ENCODE results near the gene EIF4B. TPM values are rescaled to one million over a fixed set of nuclear protein-coding genes. Genes with fewer than 3 reads are reported as not detected.

EIF4B gene
- total RNA-seq, 1 experiment from 2014 or later, result 445 TPM

GRCh38 chr12:53053218-53054111 is 47.2 kb downstream of the EIF4B start:
- Histone ChIP-seq H3K27me3 (replicated peaks; ENCODE audit: control insufficient read depth, insufficient read depth, low read length) (no peaks in the 10 kb centered on the region), H3K9me3 (no peaks in the 10 kb centered on the region), H3K4me1 (peaks cover 48% of the 10 kb centered on the region), H3K4me3 (ENCODE audit: low read depth, low read length) (peak overlapping the region; percentile 78), H3K36me3 (ENCODE audit: control insufficient read depth, insufficient read depth, low read length) (no peaks in the 10 kb centered on the region)
- Mint-ChIP-seq H3K36me3 (ENCODE audit: insufficient read depth, unreplicated experiment) (peaks cover 20% of the 10 kb centered on the region), H3K27me3 (ENCODE audit: insufficient read depth, unreplicated experiment) (no peaks in the 10 kb centered on the region), H3K4me1 (ENCODE audit: low read depth, unreplicated experiment) (peaks cover 22% of the 10 kb centered on the region), H3K27ac (ENCODE audit: unreplicated experiment) (peak overlapping the region; percentile 97), H3K9me3 (ENCODE audit: unreplicated experiment) (no peaks in the 10 kb centered on the region), H3K4me3 (ENCODE audit: unreplicated experiment) (peak overlapping the region; percentile 98)
- BruUV-seq (replicated peaks), result TSS peak; percentile 29
- intact Hi-C loops (cut with micrococcal nuclease; ENCODE audit: unreplicated experiment), result no loop called here
- peak; percentile 91 for DNase-seq
- ChIA-PET POLR2A (interaction anchor here (0.6 to 1.6 kb wide), 5 partner anchors 26 to 156 kb away, joined by 3 to 12 read pairs (median 4); partner anchors contain the start of genes EIF4B, SOAT2 and SPRYD3), CTCF (interaction anchor here (0.5 to 2.3 kb wide), 18 partner anchors 9 to 320 kb away, joined by 3 to 32 read pairs (median 5); partner anchors contain the start of genes AAAS, EIF4B, SOAT2 and SPRYD3)
- TF ChIP-seq, protein P1, sequence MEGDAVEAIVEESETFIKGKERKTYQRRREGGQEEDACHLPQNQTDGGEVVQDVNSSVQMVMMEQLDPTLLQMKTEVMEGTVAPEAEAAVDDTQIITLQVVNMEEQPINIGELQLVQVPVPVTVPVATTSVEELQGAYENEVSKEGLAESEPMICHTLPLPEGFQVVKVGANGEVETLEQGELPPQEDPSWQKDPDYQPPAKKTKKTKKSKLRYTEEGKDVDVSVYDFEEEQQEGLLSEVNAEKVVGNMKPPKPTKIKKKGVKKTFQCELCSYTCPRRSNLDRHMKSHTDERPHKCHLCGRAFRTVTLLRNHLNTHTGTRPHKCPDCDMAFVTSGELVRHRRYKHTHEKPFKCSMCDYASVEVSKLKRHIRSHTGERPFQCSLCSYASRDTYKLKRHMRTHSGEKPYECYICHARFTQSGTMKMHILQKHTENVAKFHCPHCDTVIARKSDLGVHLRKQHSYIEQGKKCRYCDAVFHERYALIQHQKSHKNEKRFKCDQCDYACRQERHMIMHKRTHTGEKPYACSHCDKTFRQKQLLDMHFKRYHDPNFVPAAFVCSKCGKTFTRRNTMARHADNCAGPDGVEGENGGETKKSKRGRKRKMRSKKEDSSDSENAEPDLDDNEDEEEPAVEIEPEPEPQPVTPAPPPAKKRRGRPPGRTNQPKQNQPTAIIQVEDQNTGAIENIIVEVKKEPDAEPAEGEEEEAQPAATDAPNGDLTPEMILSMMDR (IDR thresholded peaks at IDR 0.05; ENCODE audit: insufficient read depth in 1 of 2, low read depth in 1 of 2, low read length in 1 of 2, severe bottlenecking in 1 of 2, unreplicated experiment in 1 of 2), result peak; percentile 86 to 90

GRCh38 chr12:53054112-53054878 is 48.0 kb downstream of the EIF4B start:
- H3K4me1 ChIP-seq, result peaks cover 40% of the 10 kb centered on the region
- BruUV-seq (replicated peaks), result no TSS peak

More at GRCh38 chr12:53054112-53054878, 48.0 kb downstream of the EIF4B start:
- ChIA-PET CTCF (interaction anchor here (0.5 to 2.3 kb wide), 21 partner anchors 9 to 354 kb away, joined by 3 to 32 read pairs (median 5); partner anchors contain the start of genes AAAS, EIF4B, SOAT2 and SPRYD3), POLR2A (interaction anchor here (0.5 to 1.6 kb wide), 9 partner anchors 19 to 573 kb away, joined by 3 to 12 read pairs (median 3); partner anchors contain the start of genes EIF4B, PFDN5, SOAT2 and SPRYD3)
- TF ChIP-seq, protein P1 (IDR thresholded peaks at IDR 0.05; ENCODE audit: insufficient read depth in 1 of 2, low read depth in 1 of 2, low read length in 1 of 2, severe bottlenecking in 1 of 2, unreplicated experiment in 1 of 2), result no peak
- no peaks in the 10 kb centered on the region for H3K27me3 Mint-ChIP-seq (ENCODE audit: insufficient read depth, unreplicated experiment)
- intact Hi-C loops (cut with micrococcal nuclease; ENCODE audit: unreplicated experiment), result no loop called here
- peak; percentile 96 to 98 for DNase-seq
- H3K4me3 ChIP-seq (ENCODE audit: low read depth, low read length), result peak overlapping the region; percentile 78
- no peaks in the 10 kb centered on the region for H3K9me3 Mint-ChIP-seq (ENCODE audit: unreplicated experiment)
- H3K27me3 ChIP-seq (replicated peaks; ENCODE audit: control insufficient read depth, insufficient read depth, low read length), result no peaks in the 10 kb centered on the region
- H3K4me1 Mint-ChIP-seq (ENCODE audit: low read depth, unreplicated experiment), result peaks cover 14% of the 10 kb centered on the region
- H3K27ac Mint-ChIP-seq (ENCODE audit: unreplicated experiment), result peak overlapping the region; percentile 97
- no peaks in the 10 kb centered on the region for H3K36me3 ChIP-seq (ENCODE audit: control insufficient read depth, insufficient read depth, low read length)
- peaks cover 20% of the 10 kb centered on the region for H3K36me3 Mint-ChIP-seq (ENCODE audit: insufficient read depth, unreplicated experiment)
- H3K9me3 ChIP-seq, result no peaks in the 10 kb centered on the region
- peak overlapping the region; percentile 98 for H3K4me3 Mint-ChIP-seq (ENCODE audit: unreplicated experiment)
